DOHH2 (cell line): ENCODE data around the gene MDFIC.

Experiments used
- CTCF ChIP-seq: fragments of 200-600 bp; sonication (generic); IDR thresholded peaks from one replicate; pipeline ENCODE4 v1.5.1; 2014; ENCODE audit warnings: antibody characterized with exemption, mild to moderate bottlenecking, low read depth, low read length; ENCODE audit not compliant: poor library complexity, severe bottlenecking
- EZH2phosphoT487 ChIP-seq: fragments of 200-600 bp; sonication (generic); IDR thresholded peaks from 2 replicates; pipeline ENCODE4 v1.6.1; 2017; ENCODE audit warnings: borderline replicate concordance, mild to moderate bottlenecking, antibody characterized with exemption, low read length, moderate library complexity, mixed read lengths

- no peak for TF ChIP-seq CTCF
- no peak for TF ChIP-seq EZH2phosphoT487
Observed at GRCh38 chr7:115056019-115056418, 134.1 kb downstream of the MDFIC start.
